Tibial nerve (tissue), 4 donors: ENCODE measurements around the gene FOXK2.

Experiments used
- EP300 ChIP-seq, 2 donors: sonication (generic); formaldehyde crosslinking; IDR thresholded peaks; one replicate each; pipeline ENCODE4 v1.6.1; 2017; ENCODE audit warnings: antibody characterized with exemption in 2 of 2, mild to moderate bottlenecking in 1 of 2
- POLR2A ChIP-seq, 2 donors: fragments of 450-650 bp; IDR thresholded peaks; one replicate each; pipeline ENCODE4 v1.6.1; 2017; ENCODE audit warnings: antibody characterized with exemption in 2 of 2, mild to moderate bottlenecking in 2 of 2, moderate library complexity in 2 of 2
- TF ChIP-seq, protein P1 (sequence below), 5 experiments: fragments of 200-600 bp in 3 of 5; fragments of 450-650 bp in 2 of 5; sonication (generic) in 3 of 5; IDR thresholded peaks; one replicate each; pipeline ENCODE4 v1.5.1; 2016 to 2019; ENCODE audit warnings: antibody characterized with exemption in 5 of 5, mild to moderate bottlenecking in 3 of 5, moderate library complexity in 2 of 5

DNA sequence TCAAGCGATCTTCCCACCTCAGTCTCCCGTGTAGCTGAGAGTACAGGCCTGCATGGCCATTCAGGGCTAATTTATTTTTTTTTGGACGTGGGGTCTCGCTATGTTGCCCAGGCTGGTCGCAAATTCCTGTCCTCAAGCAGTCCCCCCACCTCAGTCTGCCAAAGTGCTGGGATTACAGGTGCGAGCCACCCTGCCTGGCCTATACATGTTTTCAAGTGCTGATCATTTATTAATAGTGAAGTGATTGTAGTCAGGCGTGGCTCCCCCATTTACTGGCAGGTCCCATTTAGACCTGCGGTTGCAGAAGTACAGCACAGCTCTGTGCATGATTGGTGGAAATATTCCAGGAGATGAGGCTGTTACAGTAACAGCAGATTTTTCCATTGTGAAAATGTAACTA, 8.4 kb downstream of the FOXK2 start:
- no peak for TF ChIP-seq EP300 (IDR thresholded peaks at IDR 0.05)
- no peak for TF ChIP-seq POLR2A (IDR thresholded peaks at IDR 0.05)
- TF ChIP-seq, protein P1, sequence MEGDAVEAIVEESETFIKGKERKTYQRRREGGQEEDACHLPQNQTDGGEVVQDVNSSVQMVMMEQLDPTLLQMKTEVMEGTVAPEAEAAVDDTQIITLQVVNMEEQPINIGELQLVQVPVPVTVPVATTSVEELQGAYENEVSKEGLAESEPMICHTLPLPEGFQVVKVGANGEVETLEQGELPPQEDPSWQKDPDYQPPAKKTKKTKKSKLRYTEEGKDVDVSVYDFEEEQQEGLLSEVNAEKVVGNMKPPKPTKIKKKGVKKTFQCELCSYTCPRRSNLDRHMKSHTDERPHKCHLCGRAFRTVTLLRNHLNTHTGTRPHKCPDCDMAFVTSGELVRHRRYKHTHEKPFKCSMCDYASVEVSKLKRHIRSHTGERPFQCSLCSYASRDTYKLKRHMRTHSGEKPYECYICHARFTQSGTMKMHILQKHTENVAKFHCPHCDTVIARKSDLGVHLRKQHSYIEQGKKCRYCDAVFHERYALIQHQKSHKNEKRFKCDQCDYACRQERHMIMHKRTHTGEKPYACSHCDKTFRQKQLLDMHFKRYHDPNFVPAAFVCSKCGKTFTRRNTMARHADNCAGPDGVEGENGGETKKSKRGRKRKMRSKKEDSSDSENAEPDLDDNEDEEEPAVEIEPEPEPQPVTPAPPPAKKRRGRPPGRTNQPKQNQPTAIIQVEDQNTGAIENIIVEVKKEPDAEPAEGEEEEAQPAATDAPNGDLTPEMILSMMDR (IDR thresholded peaks at IDR 0.05) = no peak
